CD4-positive, alpha-beta T cell (primary cell): ENCODE results near the gene MYZAP. TPM values are rescaled to one million over a fixed set of nuclear protein-coding genes. Genes with fewer than 3 reads are reported as not detected.

Experiments used
- ATAC-seq: fragments of 200-7000 bp; cut with Tn5 transposase; one replicate; pipeline ENCODE4 v1.10.0; 2022; ENCODE audit warnings: mild to moderate bottlenecking; ENCODE audit not compliant: poor library complexity
- CTCF ChIA-PET: fragments of 350-600 bp; sonication (Branson Sonifier 250); formaldehyde crosslinking; loops from one replicate; lab custom pipeline; 2021; ENCODE audit warnings: antibody characterized with exemption, inconsistent platforms; lab: Charles Lee
- POLR2A ChIA-PET: fragments of 350-600 bp; sonication (Branson Sonifier 250); formaldehyde crosslinking; loops from one replicate; lab custom pipeline; 2021; ENCODE audit warnings: antibody characterized with exemption, inconsistent platforms; lab: Charles Lee
- DNase-seq, 14 experiments: peaks; one replicate each; pipeline ENCODE4 v3.0.0-alpha.2; 2013 to 2020; ENCODE audit warnings: mixed read lengths in 2 of 14
- H3K27ac ChIP-seq, 2 donors: one replicate each; pipeline versions ENCODE4 v1.5.1 to v1.7.0; 2013; ENCODE audit warnings: low read length in 2 of 2, low read depth in 1 of 2, mild to moderate bottlenecking in 1 of 2
- H3K27me3 ChIP-seq, 2 experiments: 1 replicate in 1 of 2; 2 replicates in 1 of 2; pipeline versions ENCODE4 v1.6.1 to v1.7.0; 2013; ENCODE audit warnings: low read length in 2 of 2, control low read depth in 1 of 2, mild to moderate bottlenecking in 1 of 2, moderate library complexity in 1 of 2; ENCODE audit not compliant: insufficient read depth in 2 of 2, control insufficient read depth in 1 of 2
- H3K36me3 ChIP-seq: one replicate; pipeline ENCODE4 v1.6.1; 2013; ENCODE audit warnings: low read length, control low read depth; ENCODE audit not compliant: insufficient read depth
- H3K4me1 ChIP-seq: one replicate; pipeline ENCODE4 v1.6.1; 2013; ENCODE audit warnings: low read length, control low read depth; ENCODE audit not compliant: insufficient read depth
- H3K4me3 ChIP-seq: one replicate; pipeline ENCODE4 v1.5.1; 2013; ENCODE audit warnings: mild to moderate bottlenecking, low read length, moderate library complexity
- H3K9me3 ChIP-seq, 2 experiments: 1 replicate in 1 of 2; 2 replicates in 1 of 2; pipeline versions ENCODE4 v1.6.1 to v1.7.0; 2013; ENCODE audit warnings: low read length in 2 of 2, mild to moderate bottlenecking in 2 of 2, control low read depth in 1 of 2, moderate library complexity in 1 of 2; ENCODE audit not compliant: control insufficient read depth in 1 of 2, insufficient read depth in 1 of 2
- H3K27ac Mint-ChIP-seq: one replicate; pipeline ENCODE4 v1.8.0; 2020; ENCODE audit warnings: mixed read lengths
- H3K27me3 Mint-ChIP-seq: one replicate; pipeline ENCODE4 v1.8.0; 2021; ENCODE audit warnings: mixed read lengths
- H3K36me3 Mint-ChIP-seq: one replicate; pipeline ENCODE4 v1.8.0; 2021; ENCODE audit warnings: low read depth, mixed read lengths
- H3K4me1 Mint-ChIP-seq: one replicate; pipeline ENCODE4 v1.8.0; 2021; ENCODE audit warnings: low read depth, mixed read lengths
- H3K4me3 Mint-ChIP-seq: one replicate; pipeline ENCODE4 v1.8.0; 2020; ENCODE audit warnings: mild to moderate bottlenecking, mixed read lengths
- H3K9me3 Mint-ChIP-seq: one replicate; pipeline ENCODE4 v1.8.0; 2020; ENCODE audit warnings: mixed read lengths
- CTCF ChIP-seq: fragments of 200-600 bp; IDR thresholded peaks from one replicate; pipeline ENCODE4 v1.8.0; 2022; ENCODE audit warnings: antibody characterized with exemption, mild to moderate bottlenecking
- intact Hi-C, 2 experiments: fragments of 100-400 bp; cut with DNase I in 1 of 2; cut with micrococcal nuclease in 1 of 2; formaldehyde crosslinking; loops; one replicate each; pipeline versions ENCODE4 v1.15.1 to v1.9.0; 2023 to 2025; cut with DNase I, micrococcal nuclease
- total RNA-seq, 174 experiments: library from RNA in 2 of 174; stranded (reverse) in 2 of 174; gene quantifications; one replicate each; pipeline ENCODE4 v1.2.3 and lab custom pipeline; 2021 to 2026

MYZAP gene
- total RNA-seq, 2 experiments from 2014 or later: 0.66 to 1.1 TPM

GRCh38 chr15:57556040-57556439 is 35.7 kb upstream of the MYZAP start:
- H3K4me3 ChIP-seq: no peak overlapping the region
- H3K27ac ChIP-seq: no peak overlapping the region
- CTCF ChIA-PET: no interaction called here
- Mint-ChIP-seq H3K4me1 (peaks cover 2% of the 10 kb centered on the region), H3K4me3 (no peak overlapping the region), H3K9me3 (no peaks in the 10 kb centered on the region), H3K36me3 (no peaks in the 10 kb centered on the region), H3K27me3 (peaks cover 5% of the 10 kb centered on the region), H3K27ac (no peak overlapping the region)
- DNase-seq: no peak
- ATAC-seq: no peak
- no peak for TF ChIP-seq CTCF
- POLR2A ChIA-PET: no interaction called here
- H3K27me3 ChIP-seq: peaks cover 0 to 2% of the 10 kb centered on the region in 2 experiments
- H3K4me1 ChIP-seq: peaks cover 2% of the 10 kb centered on the region
- H3K36me3 ChIP-seq: no peaks in the 10 kb centered on the region
- H3K9me3 ChIP-seq: no peaks in the 10 kb centered on the region
- intact Hi-C loops: loop anchor here in 1 of 2 experiments (5.0 kb wide), 1 partner anchor 101 kb away; no protein-coding TSS in a partner anchor

- POLR2A ChIA-PET: no interaction called here
- Mint-ChIP-seq H3K36me3 (no peaks in the 10 kb centered on the region), H3K27ac (no peak overlapping the region), H3K4me3 (no peak overlapping the region), H3K27me3 (peaks cover 2% of the 10 kb centered on the region), H3K9me3 (no peaks in the 10 kb centered on the region), H3K4me1 (peaks cover 12% of the 10 kb centered on the region)
- no peak for ATAC-seq
- no peaks in the 10 kb centered on the region for H3K9me3 ChIP-seq
- no peak for DNase-seq
- intact Hi-C loops: loop anchor here in 1 of 2 experiments (5.0 kb wide), 1 partner anchor 100 kb away; no protein-coding TSS in a partner anchor
- CTCF ChIA-PET: no interaction called here
- H3K36me3 ChIP-seq: no peaks in the 10 kb centered on the region
- peaks cover 7% of the 10 kb centered on the region for H3K4me1 ChIP-seq
- no peak overlapping the region for H3K4me3 ChIP-seq
- no peak for TF ChIP-seq CTCF
- no peak overlapping the region for H3K27ac ChIP-seq
- H3K27me3 ChIP-seq: peaks cover 0 to 2% of the 10 kb centered on the region in 2 experiments
Observed at GRCh38 chr15:57557267-57557666, 34.4 kb upstream of the MYZAP start.

- H3K9me3 Mint-ChIP-seq: no peaks in the 10 kb centered on the region
- Histone ChIP-seq H3K36me3 (no peaks in the 10 kb centered on the region), H3K27me3 (peaks cover 0 to 2% of the 10 kb centered on the region in 2 experiments), H3K27ac (no peak overlapping the region), H3K9me3 (no peaks in the 10 kb centered on the region), H3K4me3 (no peak overlapping the region), H3K4me1 (peaks cover 7% of the 10 kb centered on the region)
- no peak overlapping the region for H3K4me3 Mint-ChIP-seq
- H3K4me1 Mint-ChIP-seq: peaks cover 17% of the 10 kb centered on the region
- intact Hi-C loops: loop anchor here in 1 of 2 experiments (5.0 kb wide), 1 partner anchor 99 kb away; no protein-coding TSS in a partner anchor
- CTCF ChIA-PET: no interaction called here
- DNase-seq: no peak
- no peak overlapping the region for H3K27ac Mint-ChIP-seq
- H3K36me3 Mint-ChIP-seq: no peaks in the 10 kb centered on the region
- no peaks in the 10 kb centered on the region for H3K27me3 Mint-ChIP-seq
- TF ChIP-seq CTCF: no peak
- ATAC-seq: no peak
- POLR2A ChIA-PET: no interaction called here
Observed at GRCh38 chr15:57557810-57558209, 33.9 kb upstream of the MYZAP start.
